OCI-LY7 (cell line): Measurements from ENCODE around the gene RTKN2. TPM values are rescaled to one million over a fixed set of nuclear protein-coding genes. Genes with fewer than 3 reads are reported as not detected.
"Not testable (repeated sequence)": the region's sequence is repeated elsewhere in the genome, so short reads cannot be mapped to it uniquely, and the experiment has no call there.

Source experiments
- BruUV-seq: library from RNA; stranded (reverse); fragments of 400-500 nt; replicated peaks from 2 replicates; lab custom pipeline; 2021; lab: Mats Ljungman, UMichigan
- CTCF ChIA-PET: fragments of 300-600 bp; sonication (Branson Sonifier 250); formaldehyde crosslinking; loops from one replicate; lab custom pipeline; 2022; ENCODE audit warnings: antibody characterized with exemption; ENCODE audit not compliant: unreplicated experiment; lab: Charles Lee
- POLR2A ChIA-PET: fragments of 300-600 bp; sonication (Branson Sonifier 250); formaldehyde crosslinking; loops from one replicate; lab custom pipeline; 2022; ENCODE audit warnings: antibody characterized with exemption; lab: Charles Lee
- DNase-seq: peaks from one replicate; pipeline ENCODE4 v3.0.0-alpha.2; 2015; ENCODE audit warnings: low spot score
- H2AFZ ChIP-seq: fragments of 200-600 bp; sonication (generic), shearing (Covaris generic); 2 replicates; pipeline ENCODE4 v1.6.1; 2014; ENCODE audit warnings: mild to moderate bottlenecking, antibody characterized with exemption, low read length, moderate library complexity
- H3K27ac ChIP-seq: fragments of 200-600 bp; sonication (generic); 2 replicates; pipeline ENCODE4 v1.5.1; 2014; ENCODE audit warnings: mixed run types, low read depth, mild to moderate bottlenecking, moderate library complexity, low read length, inconsistent platforms; ENCODE audit not compliant: poor library complexity, severe bottlenecking
- H3K36me3 ChIP-seq: fragments of 200-600 bp; sonication (generic); 2 replicates; pipeline ENCODE4 v1.6.1; 2014; ENCODE audit warnings: mild to moderate bottlenecking, antibody characterized with exemption, low read length, moderate library complexity, mixed read lengths; ENCODE audit not compliant: insufficient read depth
- H3K4me1 ChIP-seq: fragments of 200-600 bp; sonication (generic); 2 replicates; pipeline ENCODE4 v1.5.1; 2014; ENCODE audit warnings: mild to moderate bottlenecking, low read length; ENCODE audit not compliant: insufficient read depth, poor library complexity, severe bottlenecking
- H3K4me2 ChIP-seq: fragments of 200-600 bp; sonication (generic); 2 replicates; pipeline ENCODE4 v1.6.1; 2014; ENCODE audit warnings: mild to moderate bottlenecking, low read length
- H3K4me3 ChIP-seq: fragments of 200-600 bp; sonication (generic); 2 replicates; pipeline ENCODE4 v1.5.1; 2014; ENCODE audit warnings: mild to moderate bottlenecking, low read depth, low read length; ENCODE audit not compliant: poor library complexity, severe bottlenecking
- H3K79me2 ChIP-seq: fragments of 200-600 bp; sonication (generic); 2 replicates; pipeline ENCODE4 v1.6.1; 2016; ENCODE audit warnings: low read depth, mild to moderate bottlenecking, low read length, moderate library complexity, mixed read lengths; ENCODE audit not compliant: insufficient read depth
- H3K9me2 ChIP-seq: fragments of 200-600 bp; sonication (generic); 2 replicates; pipeline ENCODE4 v1.6.1; 2016; ENCODE audit warnings: mild to moderate bottlenecking, low read length, mixed read lengths; ENCODE audit not compliant: insufficient read depth
- H3K9me3 ChIP-seq: fragments of 200-600 bp; sonication (generic); 2 replicates; pipeline ENCODE4 v1.6.1; 2014; ENCODE audit warnings: mild to moderate bottlenecking, mixed run types, low read length, mixed read lengths
- H4K20me1 ChIP-seq: fragments of 200-600 bp; sonication (generic); 2 replicates; pipeline ENCODE4 v1.6.1; 2014; ENCODE audit warnings: mild to moderate bottlenecking, antibody characterized with exemption, low read length, moderate library complexity, mixed read lengths; ENCODE audit not compliant: insufficient read depth
- CTCF ChIP-seq: fragments of 200-600 bp; sonication (generic); conservative IDR thresholded peaks from 2 replicates; pipeline ENCODE4 v1.5.1; 2014; ENCODE audit warnings: mild to moderate bottlenecking, antibody characterized with exemption, low read length, moderate library complexity, mixed read lengths
- EZH2phosphoT487 ChIP-seq: fragments of 200-600 bp; sonication (generic); IDR thresholded peaks from 2 replicates; pipeline ENCODE4 v1.6.1; 2018; ENCODE audit warnings: low read depth, borderline replicate concordance, mild to moderate bottlenecking, mixed run types, antibody characterized with exemption, low read length, moderate library complexity, mixed read lengths
- intact Hi-C: fragments of 100-400 bp; cut with micrococcal nuclease; formaldehyde crosslinking; loops from one replicate; pipeline ENCODE4 v1.10.0; 2022; ENCODE audit not compliant: unreplicated experiment
- total RNA-seq, 2 experiments: library from RNA; depleted of rRNA in 1 of 2; stranded (reverse); fragments of >200 nt in 1 of 2; shearing (Covaris generic) in 1 of 2; gene quantifications; 2 replicates each; pipeline ENCODE4 v1.2.3, GENCODE V29; 2014 to 2022

RTKN2 gene
- total RNA-seq, 2 experiments from 2014 or later = 12.3 to 20.4 TPM

DNA sequence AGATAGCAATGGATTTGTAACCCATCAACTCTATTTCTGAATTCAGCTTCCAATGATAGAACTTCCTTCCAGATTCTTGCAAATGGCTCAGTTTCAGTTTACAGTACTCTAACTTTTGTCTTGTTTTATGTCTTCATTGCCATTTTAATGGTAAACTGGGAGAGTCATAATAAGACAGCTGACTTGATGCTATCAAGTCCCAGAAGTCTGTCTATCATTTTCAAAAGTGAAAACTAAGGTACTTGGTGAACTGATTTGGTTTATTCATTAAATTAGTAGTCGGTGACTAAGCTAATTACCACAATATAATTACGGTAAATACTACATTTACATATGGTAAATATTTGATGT lies 25.0 kb downstream of the RTKN2 start:
- intact Hi-C loops = no loop called here
- no TSS peak for BruUV-seq
- peak overlapping the region; percentile 69 for H3K4me2 ChIP-seq
- peak overlapping the region; percentile 27; the same call in 1 of the 2 replicates for H2AFZ ChIP-seq
- no peaks in the 10 kb centered on the region for H4K20me1 ChIP-seq
- peaks cover 7% of the 10 kb centered on the region for H3K36me3 ChIP-seq
- ChIA-PET POLR2A (interaction anchor here (0.6 to 3.2 kb wide), 20 partner anchors 19 to 688 kb away, joined by 3 to 29 read pairs (median 4); no protein-coding TSS in a partner anchor), CTCF (interaction anchor here (0.9 to 1.4 kb wide), 2 partner anchors 204 to 205 kb away, joined by 3 read pairs; no protein-coding TSS in a partner anchor)
- TF ChIP-seq CTCF (no peak), EZH2phosphoT487 (no peak)
- peak overlapping the region; percentile 39 for H3K4me3 ChIP-seq
- peak overlapping the region; percentile 67 for H3K27ac ChIP-seq
- DNase-seq = peak; percentile 18
- 0 out of 2 replicates have a peak, but pooled peaks cover 3% of the 10 kb centered on the region for H3K9me3 ChIP-seq
- H3K4me1 ChIP-seq = peaks cover 26% of the 10 kb centered on the region
- peaks cover 40% of the 10 kb centered on the region; the same call in 1 of the 2 replicates for H3K79me2 ChIP-seq
- no peaks in the 10 kb centered on the region for H3K9me2 ChIP-seq

DNA sequence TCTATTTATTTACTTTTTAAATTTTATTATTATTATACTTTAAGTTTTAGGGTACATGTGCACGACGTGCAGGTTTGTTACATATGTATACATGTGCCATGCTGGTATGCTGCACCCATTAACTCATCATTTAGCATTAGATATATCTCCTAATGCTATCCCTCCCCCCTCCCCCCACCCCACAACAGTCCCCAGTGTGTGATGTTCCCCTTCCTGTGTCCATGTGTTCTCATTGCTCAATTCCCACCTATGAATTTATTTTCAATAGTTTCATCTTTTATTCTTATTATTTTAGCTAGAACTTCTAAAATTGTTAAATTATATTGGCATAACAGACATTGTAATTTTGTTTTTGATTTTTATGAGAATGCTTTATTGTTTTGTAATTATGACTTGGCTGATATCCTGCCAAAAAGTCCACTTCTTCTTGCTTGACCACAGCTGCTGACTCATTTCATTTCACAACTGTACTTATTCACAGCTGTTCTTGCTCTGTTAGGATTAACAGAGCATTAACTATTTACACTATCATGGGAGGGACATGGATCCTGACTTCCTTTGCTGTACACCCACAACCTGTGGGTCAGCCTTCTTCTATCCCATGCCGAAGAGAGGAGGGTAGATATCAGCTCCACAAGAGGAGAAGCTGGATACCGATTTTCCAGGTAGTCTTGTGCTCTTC lies 25.5 kb downstream of the RTKN2 start:
- POLR2A ChIA-PET = interaction anchor here (0.7 to 3.2 kb wide), 16 partner anchors 20 to 346 kb away, joined by 3 to 29 read pairs (median 4); no protein-coding TSS in a partner anchor
- H2AFZ ChIP-seq = peak overlapping the region; percentile 27; the same call in 1 of the 2 replicates

DNA sequence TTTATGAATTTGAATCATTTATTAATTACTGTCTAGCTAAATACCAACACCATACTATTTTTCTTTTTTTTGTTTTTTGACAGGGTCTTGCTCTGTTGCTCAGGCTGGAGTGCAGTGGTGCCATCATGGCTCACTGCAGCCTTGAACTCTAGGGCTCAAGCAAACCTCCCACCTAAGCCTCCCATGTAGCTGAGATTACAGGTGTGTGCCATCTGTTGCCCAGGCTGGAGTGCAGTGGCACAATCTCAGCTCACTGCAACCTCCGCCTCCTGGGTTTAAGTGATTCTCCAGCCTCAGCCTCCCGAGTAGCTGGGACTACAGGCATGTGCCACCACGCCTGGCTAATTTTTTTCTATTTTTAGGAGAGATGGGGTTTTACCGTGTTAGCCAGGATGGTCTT lies 27.1 kb downstream of the RTKN2 start:
- H3K4me3 ChIP-seq, H3K9me2 ChIP-seq, DNase-seq, H2AFZ ChIP-seq, H3K27ac ChIP-seq, BruUV-seq, intact Hi-C loops, H3K4me2 ChIP-seq, H3K9me3 ChIP-seq, H4K20me1 ChIP-seq: not testable (repeated sequence)
- Histone ChIP-seq H3K79me2 (peaks cover 19% of the 10 kb centered on the region; the same call in 1 of the 2 replicates), H3K4me1 (peaks cover 26% of the 10 kb centered on the region), H3K36me3 (peaks cover 22% of the 10 kb centered on the region)
- CTCF ChIA-PET = interaction anchor here (1.1 kb wide), 1 partner anchor 202 kb away, joined by 3 read pairs; no protein-coding TSS in a partner anchor
- POLR2A ChIA-PET = interaction anchor here (0.9 to 2.5 kb wide), 3 partner anchors 10 to 342 kb away, joined by 4 to 9 read pairs (median 7); no protein-coding TSS in a partner anchor

More for the DNA sequence above, 25.5 kb downstream of the RTKN2 start:
- Histone ChIP-seq H3K36me3 (peaks cover 12% of the 10 kb centered on the region), H3K4me3 (peak overlapping the region; percentile 39), H3K79me2 (peaks cover 35% of the 10 kb centered on the region; the same call in 1 of the 2 replicates), H3K27ac (peak overlapping the region; percentile 67), H3K4me1 (peaks cover 26% of the 10 kb centered on the region), H3K4me2 (peak overlapping the region; percentile 69)
- H4K20me1 ChIP-seq, BruUV-seq, H3K9me2 ChIP-seq, intact Hi-C loops, H3K9me3 ChIP-seq: not testable (repeated sequence)
- CTCF ChIA-PET = interaction anchor here (0.9 to 1.4 kb wide), 2 partner anchors 203 to 205 kb away, joined by 3 read pairs; no protein-coding TSS in a partner anchor
- peak; percentile 48 for DNase-seq
